NCI-H2171 treated with DMSO at 0.1 percent for 48 hours (cell line): ENCODE data around the gene PSME1.

Experiments used
- DNase-seq: peaks from one replicate; lab custom pipeline; 2025; lab: John Stamatoyannopoulos, UW

The PSME1 gene

DNA sequence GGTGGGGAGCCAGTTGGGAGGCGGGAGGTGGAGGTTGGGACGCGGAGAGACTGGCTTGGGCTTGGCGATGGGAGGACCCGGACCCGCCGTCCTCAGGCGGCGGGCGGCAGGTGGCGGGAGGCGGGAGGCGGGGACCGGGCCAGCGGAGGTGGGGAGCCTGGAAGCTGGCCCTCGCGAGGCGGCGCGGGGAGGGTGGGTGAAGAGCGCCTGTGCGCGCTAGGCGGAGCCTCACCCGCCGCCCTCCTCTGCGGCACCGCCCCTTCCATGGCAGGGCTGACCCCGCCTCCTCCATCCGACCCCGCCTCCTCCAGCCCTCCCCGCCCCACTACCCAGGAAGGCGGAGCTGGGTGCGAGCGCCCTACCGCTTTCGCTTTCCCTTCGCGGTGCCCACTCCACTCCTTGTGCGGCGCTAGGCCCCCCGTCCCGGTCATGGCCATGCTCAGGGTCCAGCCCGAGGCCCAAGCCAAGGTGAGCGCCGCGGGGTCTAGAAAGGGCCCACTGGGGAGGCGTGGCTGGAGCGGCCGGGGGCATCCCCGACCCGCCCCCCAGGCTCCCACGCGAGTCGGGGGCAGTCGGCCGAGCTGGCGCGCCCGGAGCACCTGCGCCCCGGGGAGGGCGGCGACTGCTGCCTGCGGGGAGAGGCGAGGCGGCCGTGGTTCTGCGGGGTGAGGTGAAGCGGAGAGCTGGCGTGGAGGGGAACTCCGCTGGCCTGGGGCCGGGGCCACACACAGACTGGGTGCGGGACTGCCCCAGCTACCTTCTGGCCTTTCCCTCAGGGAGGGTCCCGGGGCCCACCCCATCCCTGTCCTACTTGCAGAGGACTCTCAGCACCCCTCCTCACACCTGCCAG, at the start of gene PSME1:
PSME1 (plus strand) TSS at position 361 of the 850 bp plus-strand sequence; CDS start at position 430, 69 bp downstream.
- DNase-seq: peak; percentile 91

GRCh38 chr14:24087004-24087403, 49.0 kb upstream of the PSME1 start:
- DNase-seq: no peak

GRCh38 chr14:24088095-24088494, 47.9 kb upstream of the PSME1 start:
- DNase-seq: no peak

DNA sequence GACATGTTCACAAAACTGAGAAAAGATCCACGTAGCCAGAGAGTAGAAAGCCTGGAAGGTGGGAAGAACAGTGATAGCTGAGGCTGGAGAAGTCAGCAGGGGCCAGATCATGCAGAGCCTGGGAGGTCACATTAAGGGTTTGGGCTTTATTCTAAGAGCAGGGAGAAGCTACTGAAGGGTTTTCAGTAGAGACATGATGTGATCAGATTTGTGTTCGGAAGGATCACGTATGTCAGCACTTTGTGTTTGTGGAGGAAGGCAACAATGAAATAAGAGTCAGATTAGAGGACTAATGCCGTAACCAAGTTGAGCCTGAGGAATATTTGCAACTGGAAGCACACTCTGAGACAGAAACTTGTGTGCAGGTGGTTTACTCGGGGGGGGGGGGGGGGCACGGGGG, 46.1 kb upstream of the PSME1 start:
- no peak for DNase-seq

DNA sequence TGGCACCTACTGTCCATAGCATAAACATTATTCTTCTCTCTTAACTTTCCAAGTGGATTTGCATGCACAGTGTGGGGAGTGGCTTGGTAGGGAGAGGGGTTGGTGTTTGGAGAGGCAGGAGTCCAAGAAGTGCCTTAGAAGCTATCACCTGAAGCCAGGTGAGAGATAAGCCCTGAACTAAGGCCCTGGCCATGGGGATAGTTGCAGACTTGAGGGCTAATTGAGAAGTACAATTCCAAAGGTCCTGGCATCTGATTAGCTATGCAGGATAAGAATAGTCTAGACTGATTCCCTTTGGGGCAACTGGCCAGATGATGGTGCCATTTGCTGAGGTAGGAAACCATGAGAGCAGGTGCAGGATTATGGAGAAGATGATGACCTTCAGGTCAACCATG, 43.9 kb upstream of the PSME1 start:
- no peak for DNase-seq

DNA sequence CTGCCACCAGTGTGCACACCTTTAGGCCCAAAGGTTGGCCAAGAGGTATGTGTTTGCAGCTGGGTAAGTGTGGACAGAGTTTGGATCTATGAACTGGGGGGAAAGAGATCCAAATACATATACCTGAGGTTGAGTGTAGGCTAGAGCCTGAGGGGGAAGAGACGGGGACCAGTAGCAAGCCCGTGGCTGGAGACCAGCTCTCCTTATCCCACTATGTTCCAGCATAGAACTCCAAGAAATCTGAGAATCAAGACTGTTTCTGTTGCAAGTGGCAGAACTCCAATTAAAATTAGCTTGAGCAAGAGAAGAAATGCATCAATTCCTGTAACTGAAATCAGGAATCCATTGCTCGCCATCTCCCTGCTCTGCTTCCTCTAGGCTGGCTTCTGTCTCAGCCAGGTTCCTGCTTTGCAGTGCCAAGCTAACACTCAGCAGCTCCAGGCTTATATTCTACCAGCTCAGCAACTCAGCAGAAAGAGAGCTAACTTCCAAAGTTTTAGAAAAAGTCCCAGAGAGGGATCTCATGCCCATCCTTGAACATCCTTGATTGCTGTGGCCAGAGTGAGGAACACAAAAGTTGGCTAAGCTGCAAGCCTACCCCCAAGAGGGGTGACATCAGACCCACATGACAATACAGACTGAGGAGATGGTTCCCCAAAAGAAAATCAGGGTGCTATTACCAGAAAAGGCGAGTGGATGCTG, 43.3 kb upstream of the PSME1 start:
- no peak for DNase-seq

GRCh38 chr14:24093207-24093900, 42.6 kb upstream of the PSME1 start:
- no peak for DNase-seq

DNA sequence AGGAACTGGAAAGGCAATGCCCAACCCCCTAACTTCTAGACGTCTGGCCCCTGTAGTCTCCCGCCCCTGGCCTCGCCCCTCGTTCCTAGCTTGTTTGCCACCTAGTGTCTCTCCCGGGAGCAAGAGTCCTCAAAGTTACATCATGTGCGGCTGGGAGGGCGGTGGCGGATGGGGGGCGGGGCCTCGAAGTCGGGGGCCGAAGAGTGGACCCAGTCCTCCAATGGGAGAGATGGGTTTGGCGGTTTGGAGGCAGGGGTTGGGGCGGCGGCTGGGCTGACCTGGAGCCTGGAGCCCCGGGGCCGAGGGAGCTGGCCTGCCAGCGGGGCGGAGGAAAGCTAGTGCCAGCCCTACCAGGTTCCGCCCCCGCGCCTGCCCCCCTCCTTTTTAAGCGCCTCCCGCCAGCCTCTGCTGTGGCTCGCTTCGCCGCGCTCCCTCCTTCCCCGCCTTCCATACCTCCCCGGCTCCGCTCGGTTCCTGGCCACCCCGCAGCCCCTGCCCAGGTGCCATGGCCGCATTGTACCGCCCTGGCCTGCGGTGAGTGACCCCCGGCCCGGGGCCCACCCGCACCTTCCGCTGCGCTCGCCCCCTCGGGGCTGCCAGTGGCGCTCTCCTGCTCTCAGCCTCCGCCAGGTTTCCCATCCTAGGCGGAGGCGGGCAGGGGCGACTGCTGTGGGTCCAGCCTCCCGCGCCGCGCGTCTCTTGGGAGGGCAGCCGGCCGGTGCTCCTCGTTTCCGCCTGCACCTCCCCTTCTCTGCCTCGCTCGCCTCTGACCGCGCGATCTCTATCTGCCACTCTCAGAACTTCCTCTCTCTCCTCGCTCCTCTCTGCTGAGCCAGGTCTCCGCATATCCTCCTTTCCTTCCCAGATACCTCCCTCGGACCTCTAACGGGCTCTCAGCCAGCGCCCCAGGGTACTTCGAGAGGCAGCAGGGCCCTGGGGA, 41.8 kb upstream of the PSME1 start, which contains the start of gene PCK2:
PCK2 (plus strand) TSS at position 411 of the 940 bp plus-strand sequence; CDS start at position 506, 95 bp downstream.
- peak; percentile 85 for DNase-seq

DNA sequence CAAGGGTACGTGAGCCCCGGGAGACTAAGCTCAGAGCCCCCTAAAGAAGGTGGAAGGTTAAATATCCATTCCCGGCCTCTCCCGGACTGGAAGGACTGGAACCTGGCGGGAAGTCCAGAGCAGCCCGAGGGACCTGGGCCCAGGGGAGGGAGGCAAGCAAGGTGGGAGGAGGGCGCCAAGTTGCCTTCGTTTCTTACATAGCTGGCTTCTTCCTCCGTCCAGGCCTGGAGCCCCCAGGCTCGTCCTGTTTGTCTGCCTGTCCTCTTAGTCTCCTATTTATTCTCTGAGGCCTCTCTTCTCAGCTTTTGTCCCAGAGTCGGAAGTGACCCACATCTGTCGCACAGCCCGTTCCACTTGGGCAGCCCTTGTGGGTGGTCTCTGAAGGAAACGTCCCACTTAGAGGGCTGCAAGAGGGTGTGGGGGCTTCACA, 41.1 kb upstream of the PSME1 start:
- no peak for DNase-seq

GRCh38 chr14:24095271-24096068, 40.5 kb upstream of the PSME1 start:
- DNase-seq: no peak

- no peak for DNase-seq
Measured at GRCh38 chr14:24096545-24097181, 39.3 kb upstream of the PSME1 start.

- DNase-seq: no peak
Measured at GRCh38 chr14:24098229-24098926, 37.6 kb upstream of the PSME1 start.

DNA sequence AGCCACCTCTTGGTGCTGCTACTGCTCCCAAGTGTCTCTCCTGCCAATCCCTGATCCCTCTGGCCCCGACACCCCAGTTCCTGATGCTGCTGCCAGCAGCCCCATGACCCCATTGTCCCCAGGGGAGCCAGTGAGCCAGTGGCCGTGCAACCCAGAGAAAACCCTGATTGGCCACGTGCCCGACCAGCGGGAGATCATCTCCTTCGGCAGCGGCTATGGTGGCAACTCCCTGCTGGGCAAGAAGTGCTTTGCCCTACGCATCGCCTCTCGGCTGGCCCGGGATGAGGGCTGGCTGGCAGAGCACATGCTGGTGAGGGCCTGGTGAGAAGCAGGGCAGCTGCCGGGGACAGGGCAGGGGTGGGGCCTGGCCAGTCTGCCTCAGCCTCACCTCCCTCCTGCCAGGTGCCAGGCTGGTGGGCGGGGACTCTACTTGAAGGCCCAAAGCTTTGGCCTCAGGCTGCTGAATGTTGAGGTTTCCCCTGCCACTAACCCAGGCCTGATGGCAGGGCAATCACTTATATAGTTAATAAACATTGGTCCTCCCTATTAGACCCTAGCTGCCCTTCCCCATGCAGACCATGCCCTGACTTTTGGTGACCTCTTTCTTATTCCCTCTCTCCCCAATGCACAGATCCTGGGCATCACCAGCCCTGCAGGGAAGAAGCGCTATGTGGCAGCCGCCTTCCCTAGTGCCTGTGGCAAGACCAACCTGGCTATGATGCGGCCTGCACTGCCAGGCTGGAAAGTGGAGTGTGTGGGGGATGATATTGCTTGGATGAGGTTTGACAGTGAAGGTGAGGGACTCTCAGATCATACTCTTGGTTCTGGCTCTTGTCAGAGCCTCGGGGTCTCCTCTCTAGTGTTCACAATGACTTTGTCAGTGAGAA, 36.8 kb upstream of the PSME1 start:
- no peak for DNase-seq

DNA sequence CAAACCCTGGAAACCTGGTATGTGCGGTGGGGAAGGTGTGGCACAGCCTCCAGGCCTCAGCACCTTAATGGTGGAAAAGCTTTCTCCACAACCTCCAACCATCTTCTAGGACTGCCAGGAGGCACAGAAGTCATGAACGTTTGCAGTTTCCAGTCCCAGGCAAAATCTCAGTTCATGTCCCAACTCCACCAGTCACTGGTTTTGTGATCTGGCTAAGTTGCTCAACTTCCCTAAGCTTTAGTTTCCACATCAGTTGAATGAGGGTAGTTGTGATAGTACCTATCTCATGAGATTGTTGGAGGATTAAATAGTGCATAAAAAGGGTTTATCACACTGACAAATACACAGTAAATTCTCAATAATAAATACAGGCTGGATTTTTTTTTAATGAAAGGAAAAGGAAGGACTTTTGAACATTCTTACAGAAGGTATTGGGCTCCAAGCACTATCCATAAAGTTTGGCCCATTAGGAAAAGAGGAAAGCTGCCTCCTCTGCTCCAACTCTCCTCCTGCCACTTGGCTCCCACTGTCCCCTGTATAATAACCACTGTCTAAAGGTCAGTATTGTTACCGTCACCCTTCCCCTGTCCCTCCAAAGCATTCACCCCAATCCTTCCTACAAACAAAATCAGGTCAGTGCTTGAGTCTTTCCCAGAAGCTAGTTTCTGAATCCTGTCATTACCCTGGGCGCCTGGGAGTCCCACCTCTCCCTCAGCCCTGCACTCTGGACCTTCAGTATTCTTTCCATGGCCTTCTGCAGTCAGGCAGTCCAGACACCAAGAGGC, 35.6 kb upstream of the PSME1 start:
- no peak for DNase-seq

DNA sequence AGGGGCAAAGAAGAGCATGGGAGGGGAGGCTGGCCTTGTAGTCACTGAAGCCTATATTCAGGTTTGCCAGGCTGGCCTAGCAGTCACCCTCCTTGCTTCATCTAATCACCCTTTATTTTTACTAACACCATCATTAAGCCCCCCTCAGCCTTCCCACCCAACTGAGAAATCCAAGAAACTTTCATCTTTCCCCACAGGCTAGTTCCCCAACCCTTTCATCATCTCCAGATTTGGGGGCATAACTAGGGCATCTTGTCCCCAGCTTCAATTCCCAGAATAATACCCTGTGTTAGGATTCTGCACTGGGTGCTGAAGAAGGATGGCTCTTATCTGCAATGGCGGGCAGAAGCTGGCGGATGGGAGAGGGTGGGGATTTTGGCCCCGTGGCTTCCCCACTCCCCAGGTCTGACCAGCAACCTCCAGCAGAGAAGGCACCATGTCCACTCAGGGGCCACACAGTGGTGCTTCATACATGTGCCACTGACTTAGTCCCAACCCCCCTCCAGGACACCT, 35.0 kb upstream of the PSME1 start:
- DNase-seq: no peak

DNA sequence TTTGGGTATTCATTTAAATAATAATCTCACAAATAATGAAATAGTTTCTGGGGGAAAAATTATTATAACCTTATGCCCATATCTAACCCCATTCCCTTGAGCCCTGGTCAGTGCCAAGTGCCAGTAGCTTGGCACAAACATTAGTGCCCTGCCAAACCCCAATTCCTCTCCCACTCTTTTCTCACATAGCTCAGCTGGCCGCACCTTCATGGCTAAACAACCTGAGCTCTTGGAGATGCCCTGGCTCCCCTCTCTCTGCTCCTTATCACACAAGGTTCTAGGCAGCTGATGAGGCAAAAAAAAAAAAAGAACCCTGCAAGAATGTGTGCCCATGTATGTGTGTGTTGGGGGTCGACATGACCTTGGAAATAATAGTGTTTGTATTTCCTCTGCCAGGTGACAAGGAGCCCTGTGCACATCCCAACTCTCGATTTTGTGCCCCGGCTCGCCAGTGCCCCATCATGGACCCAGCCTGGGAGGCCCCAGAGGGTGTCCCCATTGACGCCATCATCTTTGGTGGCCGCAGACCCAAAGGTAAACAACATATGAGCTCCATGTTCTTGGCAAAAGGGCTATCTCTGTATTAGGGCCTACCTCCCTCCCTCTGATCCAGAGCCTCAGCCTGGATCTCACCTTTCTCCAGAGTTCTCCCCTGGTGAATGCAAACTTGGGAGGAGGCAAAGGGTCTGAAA, 33.5 kb upstream of the PSME1 start:
- no peak for DNase-seq

- no peak for DNase-seq
Measured at GRCh38 chr14:24103451-24103850, 32.5 kb upstream of the PSME1 start.
